K562 (cell line): ENCODE measurements around the gene ZNF800.

Experiments used
- BRCA1 ChIP-seq, 2 experiments: fragments of 450-650 bp in 1 of 2; sonication (generic) in 1 of 2; formaldehyde crosslinking in 1 of 2; IDR thresholded peaks; 2 replicates each; pipeline versions ENCODE4 v1.5.0 to v1.6.1; 2017 to 2020; ENCODE audit warnings: mild to moderate bottlenecking in 1 of 2, missing genetic modification reagents in 1 of 2
- PHTF2 ChIP-seq: fragments of 250-450 bp; sonication (Bioruptor Pico); IDR thresholded peaks from 2 replicates; pipeline ENCODE4 v1.5.0; 2021; ENCODE audit warnings: mild to moderate bottlenecking
- TAF1 ChIP-seq: IDR thresholded peaks from 2 replicates; pipeline ENCODE4 v1.6.1; 2011; ENCODE audit warnings: mild to moderate bottlenecking, low read length, moderate library complexity; ENCODE audit not compliant: insufficient read depth, control insufficient read depth, severe bottlenecking; ENCODE audit errors: extremely low read depth

GRCh38 chr7:127361736-127362135 lies 30.8 kb downstream of the ZNF800 start:
- TF ChIP-seq TAF1 (no peak), BRCA1 (IDR thresholded peaks at IDR 0.05) (no peak), BRCA1 (CRISPR knock-in tag; IDR thresholded peaks at IDR 0.05) (no peak), PHTF2 (no peak)
